Sigmoid colon (tissue), 3 donors: Measurements from ENCODE around the gene AFDN.

Source experiments
- CTCF ChIP-seq, 4 experiments: fragments of 450-650 bp in 3 of 4; fragments of 200-600 bp in 1 of 4; IDR thresholded peaks; one replicate each; pipeline ENCODE4 v1.5.1; 2016 to 2019; ENCODE audit warnings: antibody characterized with exemption in 4 of 4, mild to moderate bottlenecking in 3 of 4, moderate library complexity in 2 of 4
- POLR2A ChIP-seq, 2 donors: fragments of 450-650 bp; IDR thresholded peaks; one replicate each; pipeline ENCODE4 v1.6.1; 2016; ENCODE audit warnings: antibody characterized with exemption in 2 of 2, mild to moderate bottlenecking in 2 of 2, moderate library complexity in 2 of 2

GRCh38 chr6:167819576-167819975 lies 7.1 kb upstream of the AFDN start:
- TF ChIP-seq CTCF (IDR thresholded peaks at IDR 0.05), result no peak
- no peak for TF ChIP-seq POLR2A (IDR thresholded peaks at IDR 0.05)
